Astrocyte of the hippocampus (primary cell): ENCODE results near the gene CDY1B.
"Not testable (repeated sequence)": the region's sequence is repeated elsewhere in the genome, so short reads cannot be mapped to it uniquely, and the experiment has no call there.

ENCODE experiments used
- DNase-seq: peaks from one replicate; pipeline ENCODE4 v3.0.0; 2011; ENCODE audit warnings: low read depth, low spot score

Gene CDY1B, protein sequence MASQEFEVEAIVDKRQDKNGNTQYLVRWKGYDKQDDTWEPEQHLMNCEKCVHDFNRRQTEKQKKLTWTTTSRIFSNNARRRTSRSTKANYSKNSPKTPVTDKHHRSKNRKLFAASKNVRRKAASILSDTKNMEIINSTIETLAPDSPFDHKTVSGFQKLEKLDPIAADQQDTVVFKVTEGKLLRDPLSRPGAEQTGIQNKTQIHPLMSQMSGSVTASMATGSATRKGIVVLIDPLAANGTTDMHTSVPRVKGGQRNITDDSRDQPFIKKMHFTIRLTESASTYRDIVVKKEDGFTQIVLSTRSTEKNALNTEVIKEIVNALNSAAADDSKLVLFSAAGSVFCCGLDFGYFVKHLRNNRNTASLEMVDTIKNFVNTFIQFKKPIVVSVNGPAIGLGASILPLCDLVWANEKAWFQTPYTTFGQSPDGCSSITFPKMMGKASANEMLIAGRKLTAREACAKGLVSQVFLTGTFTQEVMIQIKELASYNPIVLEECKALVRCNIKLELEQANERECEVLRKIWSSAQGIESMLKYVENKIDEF

DNA sequence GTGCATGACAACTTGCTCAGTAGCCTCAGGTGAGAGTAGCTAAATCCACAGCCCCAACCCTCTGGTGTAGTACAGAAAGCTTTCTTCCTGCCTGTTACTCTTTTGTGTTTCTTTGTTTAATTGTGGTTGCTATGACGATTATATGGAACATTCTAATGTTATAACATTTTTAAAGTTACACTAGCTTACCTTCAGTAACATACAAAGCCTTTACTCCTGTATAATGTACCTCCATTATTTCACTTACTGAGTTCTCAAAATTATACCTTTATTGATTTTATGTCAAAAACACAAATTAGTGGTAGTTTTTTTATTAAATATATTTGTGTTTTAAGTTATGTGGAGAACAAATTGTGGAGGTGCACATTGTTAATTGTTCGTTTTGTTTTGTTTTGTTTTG is at the start of gene CDY1B:
Gene CDY1B, minus strand, starts transcription at position 101 of the 400 bp plus-strand sequence. CDS start 331 bp downstream, outside the sequence.
- DNase-seq = not testable (repeated sequence)

DNA sequence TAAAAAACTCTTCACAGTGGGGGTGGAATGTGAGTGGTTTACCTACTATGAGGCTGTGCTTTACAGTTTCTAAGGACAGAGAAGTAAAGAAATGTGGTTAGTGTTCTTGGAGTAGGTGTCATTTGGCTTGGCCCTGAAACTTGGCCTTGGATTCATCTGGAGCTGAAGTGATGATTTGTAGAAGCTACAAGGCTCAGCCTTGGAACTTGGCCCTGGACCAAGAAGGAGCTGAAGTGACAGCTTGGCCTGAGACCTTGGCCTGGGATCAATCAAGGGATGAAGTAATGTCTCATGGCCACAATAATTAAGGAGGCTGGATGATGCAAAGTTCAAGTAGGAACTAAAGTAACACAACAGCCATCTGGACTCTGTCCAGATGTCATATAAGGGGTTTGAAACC is 1.7 kb upstream of the CDY1B start:
- DNase-seq = not testable (repeated sequence)

DNA sequence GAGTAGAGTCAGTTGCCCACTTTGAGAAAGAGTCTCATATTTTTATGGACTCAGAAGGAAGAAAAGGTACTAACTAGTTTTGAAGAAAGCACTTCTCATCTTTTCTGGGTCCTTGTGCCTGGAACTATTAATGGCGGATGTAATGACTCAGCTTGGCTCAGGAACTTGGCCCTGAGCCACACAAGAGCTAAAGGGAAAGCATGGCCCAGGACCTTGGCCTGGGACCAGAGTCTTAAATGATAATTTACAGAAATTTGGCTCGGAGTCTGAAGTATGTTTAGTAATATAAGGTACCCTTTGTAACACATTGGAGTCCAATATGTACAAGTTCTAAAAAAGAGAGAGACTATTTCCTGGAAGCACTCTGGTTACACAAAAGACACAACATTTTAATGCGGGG is 4.6 kb downstream of the CDY1B start:
- DNase-seq = not testable (repeated sequence)

- not testable (repeated sequence) for DNase-seq
These were observed 8.7 kb downstream of the CDY1B start for GRCh38 chrY:24039008-24039718.

DNA sequence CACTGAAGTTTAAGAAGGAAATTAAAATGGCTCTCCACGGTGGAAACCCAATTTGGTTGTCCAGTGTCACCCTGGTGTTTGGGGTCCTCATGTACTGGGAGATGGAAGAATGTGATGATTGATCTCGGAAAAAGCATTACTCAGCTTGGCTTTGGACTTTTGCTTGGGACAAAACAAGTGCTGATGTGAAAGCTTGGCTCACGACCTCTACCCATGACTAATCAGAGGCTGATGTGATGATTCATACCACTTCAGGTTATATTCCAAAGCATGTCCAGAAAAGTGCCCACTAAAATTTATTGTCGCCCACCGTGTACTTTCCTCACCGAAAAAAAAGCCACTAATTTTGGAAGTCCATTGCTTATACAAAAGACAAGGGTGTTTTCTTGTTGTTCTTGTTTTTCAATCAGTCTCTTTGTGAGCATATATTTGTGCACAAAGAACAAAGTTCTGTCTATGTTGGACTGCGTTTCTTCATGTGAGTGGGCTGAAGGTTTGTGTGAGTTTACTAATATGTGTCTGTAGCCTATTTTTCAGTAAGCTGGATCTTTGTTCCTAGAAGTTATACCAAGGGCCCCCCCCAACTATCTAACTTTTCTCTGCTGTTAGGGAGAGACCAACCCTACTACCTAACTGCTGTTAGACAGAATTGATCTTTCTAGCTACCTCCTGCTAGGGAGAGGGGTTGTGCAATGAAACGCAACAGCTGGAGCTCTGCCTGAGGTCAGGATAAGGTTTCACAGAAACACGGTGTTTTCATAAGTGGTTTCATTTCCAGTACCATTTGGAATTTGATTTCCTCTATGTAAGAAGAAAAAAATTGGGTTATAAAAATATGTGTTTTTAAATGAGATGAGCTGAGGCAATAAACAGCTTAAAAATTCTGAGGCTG is 21.4 kb downstream of the CDY1B start:
- not testable (repeated sequence) for DNase-seq
